HepG2 (cell line): ENCODE data around the gene ATRX. TPM values are rescaled to one million over a fixed set of nuclear protein-coding genes. Genes with fewer than 3 reads are reported as not detected.
A peak's percentile ranks its signal among the peaks of the same experiment; 100 is the strongest.

Experiments used
- AGO1 ChIP-seq: fragments of 200-400 bp; formaldehyde crosslinking; IDR thresholded peaks from 2 replicates; pipeline ENCODE4 v1.6.1; 2017; ENCODE audit warnings: mild to moderate bottlenecking, low read depth, low read length, moderate library complexity; ENCODE audit not compliant: poor library complexity, severe bottlenecking
- CENPX ChIP-seq: sonication (generic); formaldehyde crosslinking; IDR thresholded peaks from 2 replicates; pipeline ENCODE4 v1.9.0; 2021; ENCODE audit warnings: mild to moderate bottlenecking, missing genetic modification reagents, moderate library complexity
- HNRNPLL ChIP-seq: fragments of 200-400 bp; formaldehyde crosslinking; IDR thresholded peaks from 2 replicates; pipeline ENCODE4 v1.6.1; 2017; ENCODE audit warnings: mild to moderate bottlenecking, low read depth, low read length; ENCODE audit not compliant: poor library complexity, severe bottlenecking
- NFYC ChIP-seq: IDR thresholded peaks from 2 replicates; pipeline ENCODE4 v1.6.1; 2016; ENCODE audit warnings: missing genetic modification reagents, missing compliant biosample characterization
- SRY ChIP-seq: sonication (generic); formaldehyde crosslinking; IDR thresholded peaks from 2 replicates; pipeline ENCODE4 v1.8.0; 2022; ENCODE audit warnings: mild to moderate bottlenecking, missing genetic modification reagents
- TAF1 ChIP-seq: sonication (generic); formaldehyde crosslinking; IDR thresholded peaks from 2 replicates; pipeline ENCODE4 v1.4.0; 2020; ENCODE audit warnings: missing genetic modification reagents
- YY1 ChIP-seq: IDR thresholded peaks from 2 replicates; pipeline ENCODE4 v1.6.1; 2011; ENCODE audit warnings: low read length, low read depth, moderate library complexity, mild to moderate bottlenecking; ENCODE audit not compliant: insufficient read depth, insufficient replicate concordance
- ZSCAN9 ChIP-seq: IDR thresholded peaks from 2 replicates; pipeline ENCODE4 v1.6.1; 2016; ENCODE audit warnings: borderline replicate concordance
- polyA plus RNA-seq, 8 experiments: library from polyadenylated mRNA; depleted of rRNA in 3 of 8; stranded (reverse) in 7 of 8; unstranded in 1 of 8; fragments of >200 nt; fragmentation: Illumina TruSeq in 4 of 8; extraction: Trizol in 4 of 8; gene quantifications; 2 replicates each; pipeline versions ENCODE4 v1.2.1 to v1.2.3, GENCODE V29; 2011 to 2016; ENCODE audit warnings: low read depth in 4 of 8, missing spikeins in 1 of 8, mixed read lengths in 1 of 8; ENCODE audit not compliant: insufficient read depth in 1 of 8
- total RNA-seq, 5 experiments: library from RNA; depleted of rRNA; stranded (reverse); fragments of >200 nt; fragmentation: Illumina TruSeq; extraction: Trizol; gene quantifications; 2 replicates each; pipeline ENCODE4 v1.2.3, GENCODE V29; 2016; ENCODE audit warnings: low read depth in 1 of 5
- TF ChIP-seq, protein P1 (sequence below): sonication (generic); formaldehyde crosslinking; IDR thresholded peaks from 2 replicates; pipeline ENCODE4 v1.5.1; 2020; ENCODE audit warnings: mild to moderate bottlenecking, missing genetic modification reagents, moderate library complexity
- TF ChIP-seq, protein P2 (sequence below), 2 experiments: sonication (generic) in 1 of 2; formaldehyde crosslinking in 1 of 2; IDR thresholded peaks; 2 replicates each; pipeline versions ENCODE4 v1.6.1 to v1.9.0; 2014 to 2022; ENCODE audit warnings: antibody characterized with exemption in 1 of 2, borderline replicate concordance in 1 of 2, inconsistent platforms in 1 of 2, low read depth in 1 of 2, missing genetic modification reagents in 1 of 2
- TF ChIP-seq, protein P3 (sequence below): sonication (generic); formaldehyde crosslinking; IDR thresholded peaks from 2 replicates; pipeline ENCODE4 v1.4.0; 2020; ENCODE audit warnings: low read depth, missing genetic modification reagents

ATRX gene
- total and polyA plus RNA-seq, 2 of the 13 experiments (the other 11 are each of a cell fraction or from before 2014, with no cell fraction given) = 26.1 to 44.5 TPM

DNA sequence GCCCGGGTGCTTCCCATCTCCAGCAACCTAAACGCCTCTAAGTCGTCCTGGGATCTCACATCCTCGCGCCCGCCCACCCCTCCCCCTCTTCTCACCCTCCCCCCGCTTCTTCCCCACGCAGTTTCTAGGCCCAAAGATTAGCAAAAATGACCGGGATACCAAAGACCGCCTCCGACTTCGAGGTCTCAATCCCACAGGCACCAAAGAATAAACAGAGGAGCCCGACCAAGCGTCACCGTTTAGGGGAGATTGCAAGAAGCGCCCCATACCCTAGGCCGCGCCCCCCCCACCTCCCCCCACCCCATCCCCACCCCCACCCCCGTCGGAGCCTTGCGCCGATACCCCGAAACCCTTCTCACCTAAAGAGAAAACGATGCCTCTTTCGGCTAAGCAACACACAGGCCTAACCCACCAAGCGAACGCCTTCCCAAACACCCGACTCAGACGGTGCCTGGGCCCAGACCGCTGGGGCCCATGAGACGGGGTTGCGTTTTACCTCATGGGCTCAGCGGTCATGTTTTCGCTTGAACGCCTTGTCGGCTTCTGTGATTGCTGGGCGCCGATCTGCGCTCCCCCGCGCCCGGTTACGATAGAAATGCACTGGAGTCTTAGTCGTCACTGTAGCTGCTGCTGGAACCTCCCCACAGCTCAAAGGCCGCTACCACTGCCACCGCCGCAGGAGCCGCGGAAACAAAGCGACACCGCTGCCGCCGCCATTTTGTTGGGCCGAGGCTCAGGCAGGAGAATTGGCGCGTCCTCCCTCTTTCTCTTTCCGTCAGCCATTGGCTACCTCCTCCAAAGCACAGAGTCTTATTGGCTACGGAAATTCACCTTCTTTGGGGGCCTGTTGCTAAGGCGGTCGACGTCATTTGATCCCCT lies at the start of gene ATRX (continued):
- TF ChIP-seq, protein P1, sequence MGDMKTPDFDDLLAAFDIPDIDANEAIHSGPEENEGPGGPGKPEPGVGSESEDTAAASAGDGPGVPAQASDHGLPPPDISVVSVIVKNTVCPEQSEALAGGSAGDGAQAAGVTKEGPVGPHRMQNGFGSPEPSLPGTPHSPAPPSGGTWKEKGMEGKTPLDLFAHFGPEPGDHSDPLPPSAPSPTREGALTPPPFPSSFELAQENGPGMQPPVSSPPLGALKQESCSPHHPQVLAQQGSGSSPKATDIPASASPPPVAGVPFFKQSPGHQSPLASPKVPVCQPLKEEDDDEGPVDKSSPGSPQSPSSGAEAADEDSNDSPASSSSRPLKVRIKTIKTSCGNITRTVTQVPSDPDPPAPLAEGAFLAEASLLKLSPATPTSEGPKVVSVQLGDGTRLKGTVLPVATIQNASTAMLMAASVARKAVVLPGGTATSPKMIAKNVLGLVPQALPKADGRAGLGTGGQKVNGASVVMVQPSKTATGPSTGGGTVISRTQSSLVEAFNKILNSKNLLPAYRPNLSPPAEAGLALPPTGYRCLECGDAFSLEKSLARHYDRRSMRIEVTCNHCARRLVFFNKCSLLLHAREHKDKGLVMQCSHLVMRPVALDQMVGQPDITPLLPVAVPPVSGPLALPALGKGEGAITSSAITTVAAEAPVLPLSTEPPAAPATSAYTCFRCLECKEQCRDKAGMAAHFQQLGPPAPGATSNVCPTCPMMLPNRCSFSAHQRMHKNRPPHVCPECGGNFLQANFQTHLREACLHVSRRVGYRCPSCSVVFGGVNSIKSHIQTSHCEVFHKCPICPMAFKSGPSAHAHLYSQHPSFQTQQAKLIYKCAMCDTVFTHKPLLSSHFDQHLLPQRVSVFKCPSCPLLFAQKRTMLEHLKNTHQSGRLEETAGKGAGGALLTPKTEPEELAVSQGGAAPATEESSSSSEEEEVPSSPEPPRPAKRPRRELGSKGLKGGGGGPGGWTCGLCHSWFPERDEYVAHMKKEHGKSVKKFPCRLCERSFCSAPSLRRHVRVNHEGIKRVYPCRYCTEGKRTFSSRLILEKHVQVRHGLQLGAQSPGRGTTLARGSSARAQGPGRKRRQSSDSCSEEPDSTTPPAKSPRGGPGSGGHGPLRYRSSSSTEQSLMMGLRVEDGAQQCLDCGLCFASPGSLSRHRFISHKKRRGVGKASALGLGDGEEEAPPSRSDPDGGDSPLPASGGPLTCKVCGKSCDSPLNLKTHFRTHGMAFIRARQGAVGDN (CRISPR knock-in tag) = peak; percentile 73
- peak; percentile 64; the same call in 1 of the 2 replicates for TF ChIP-seq SRY (CRISPR knock-in tag)
- peak; percentile 48 for TF ChIP-seq HNRNPLL
- peak; percentile 88 for TF ChIP-seq TAF1 (CRISPR knock-in tag)
- TF ChIP-seq, protein P2, sequence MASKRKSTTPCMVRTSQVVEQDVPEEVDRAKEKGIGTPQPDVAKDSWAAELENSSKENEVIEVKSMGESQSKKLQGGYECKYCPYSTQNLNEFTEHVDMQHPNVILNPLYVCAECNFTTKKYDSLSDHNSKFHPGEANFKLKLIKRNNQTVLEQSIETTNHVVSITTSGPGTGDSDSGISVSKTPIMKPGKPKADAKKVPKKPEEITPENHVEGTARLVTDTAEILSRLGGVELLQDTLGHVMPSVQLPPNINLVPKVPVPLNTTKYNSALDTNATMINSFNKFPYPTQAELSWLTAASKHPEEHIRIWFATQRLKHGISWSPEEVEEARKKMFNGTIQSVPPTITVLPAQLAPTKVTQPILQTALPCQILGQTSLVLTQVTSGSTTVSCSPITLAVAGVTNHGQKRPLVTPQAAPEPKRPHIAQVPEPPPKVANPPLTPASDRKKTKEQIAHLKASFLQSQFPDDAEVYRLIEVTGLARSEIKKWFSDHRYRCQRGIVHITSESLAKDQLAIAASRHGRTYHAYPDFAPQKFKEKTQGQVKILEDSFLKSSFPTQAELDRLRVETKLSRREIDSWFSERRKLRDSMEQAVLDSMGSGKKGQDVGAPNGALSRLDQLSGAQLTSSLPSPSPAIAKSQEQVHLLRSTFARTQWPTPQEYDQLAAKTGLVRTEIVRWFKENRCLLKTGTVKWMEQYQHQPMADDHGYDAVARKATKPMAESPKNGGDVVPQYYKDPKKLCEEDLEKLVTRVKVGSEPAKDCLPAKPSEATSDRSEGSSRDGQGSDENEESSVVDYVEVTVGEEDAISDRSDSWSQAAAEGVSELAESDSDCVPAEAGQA (IDR thresholded peaks at IDR 0.05; ENCODE audit: low read depth) = peak; percentile 60; the same call in 1 of the 2 replicates
- TF ChIP-seq, protein P2 (CRISPR knock-in tag; IDR thresholded peaks at IDR 0.05; ENCODE audit: borderline replicate concordance) = no peak
- TF ChIP-seq ZSCAN9 = no peak
- TF ChIP-seq AGO1 = no peak
- TF ChIP-seq CENPX (CRISPR knock-in tag) = no peak
- TF ChIP-seq NFYC (CRISPR knock-in tag) = peak; percentile 78
- TF ChIP-seq, protein P3, sequence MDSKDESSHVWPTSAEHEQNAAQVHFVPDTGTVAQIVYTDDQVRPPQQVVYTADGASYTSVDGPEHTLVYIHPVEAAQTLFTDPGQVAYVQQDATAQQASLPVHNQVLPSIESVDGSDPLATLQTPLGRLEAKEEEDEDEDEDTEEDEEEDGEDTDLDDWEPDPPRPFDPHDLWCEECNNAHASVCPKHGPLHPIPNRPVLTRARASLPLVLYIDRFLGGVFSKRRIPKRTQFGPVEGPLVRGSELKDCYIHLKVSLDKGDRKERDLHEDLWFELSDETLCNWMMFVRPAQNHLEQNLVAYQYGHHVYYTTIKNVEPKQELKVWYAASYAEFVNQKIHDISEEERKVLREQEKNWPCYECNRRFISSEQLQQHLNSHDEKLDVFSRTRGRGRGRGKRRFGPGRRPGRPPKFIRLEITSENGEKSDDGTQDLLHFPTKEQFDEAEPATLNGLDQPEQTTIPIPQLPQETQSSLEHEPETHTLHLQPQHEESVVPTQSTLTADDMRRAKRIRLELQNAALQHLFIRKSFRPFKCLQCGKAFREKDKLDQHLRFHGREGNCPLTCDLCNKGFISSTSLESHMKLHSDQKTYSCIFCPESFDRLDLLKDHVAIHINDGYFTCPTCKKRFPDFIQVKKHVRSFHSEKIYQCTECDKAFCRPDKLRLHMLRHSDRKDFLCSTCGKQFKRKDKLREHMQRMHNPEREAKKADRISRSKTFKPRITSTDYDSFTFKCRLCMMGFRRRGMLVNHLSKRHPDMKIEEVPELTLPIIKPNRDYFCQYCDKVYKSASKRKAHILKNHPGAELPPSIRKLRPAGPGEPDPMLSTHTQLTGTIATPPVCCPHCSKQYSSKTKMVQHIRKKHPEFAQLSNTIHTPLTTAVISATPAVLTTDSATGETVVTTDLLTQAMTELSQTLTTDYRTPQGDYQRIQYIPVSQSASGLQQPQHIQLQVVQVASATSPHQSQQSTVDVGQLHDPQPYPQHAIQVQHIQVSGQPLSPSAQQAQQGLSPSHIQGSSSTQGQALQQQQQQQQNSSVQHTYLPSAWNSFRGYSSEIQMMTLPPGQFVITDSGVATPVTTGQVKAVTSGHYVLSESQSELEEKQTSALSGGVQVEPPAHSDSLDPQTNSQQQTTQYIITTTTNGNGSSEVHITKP = peak; percentile 17; the same call in 1 of the 2 replicates
- peak; percentile 95 for TF ChIP-seq YY1
